KMS-11 (cell line): ENCODE measurements around the gene GCNA.

Experiments used
- H2AFZ ChIP-seq: fragments of 200-600 bp; sonication (generic); 2 replicates; pipeline ENCODE4 v1.6.1; 2016; ENCODE audit warnings: antibody characterized with exemption, mixed run types, low read depth
- H3K27ac ChIP-seq: fragments of 200-600 bp; sonication (generic); 2 replicates; pipeline ENCODE4 v1.6.1; 2016; ENCODE audit warnings: mild to moderate bottlenecking, mixed run types
- H3K27me3 ChIP-seq: fragments of 200-600 bp; sonication (generic); 2 replicates; pipeline ENCODE4 v1.6.1; 2017; ENCODE audit warnings: mild to moderate bottlenecking, low read depth, mixed run types, moderate library complexity; ENCODE audit not compliant: insufficient read depth
- H3K36me3 ChIP-seq: fragments of 200-600 bp; sonication (generic); 2 replicates; pipeline ENCODE4 v1.6.1; 2017; ENCODE audit warnings: mild to moderate bottlenecking, mixed run types; ENCODE audit not compliant: insufficient read depth
- H3K4me1 ChIP-seq: fragments of 200-600 bp; sonication (generic); 2 replicates; pipeline ENCODE4 v1.6.1; 2016; ENCODE audit warnings: mild to moderate bottlenecking, low read depth, mixed run types; ENCODE audit not compliant: poor library complexity, severe bottlenecking
- H3K4me2 ChIP-seq: fragments of 200-600 bp; sonication (generic); 2 replicates; pipeline ENCODE4 v1.7.0; 2016; ENCODE audit warnings: mild to moderate bottlenecking, mixed run types
- H3K4me3 ChIP-seq: fragments of 200-600 bp; sonication (generic); IDR thresholded peaks from 2 replicates; pipeline ENCODE4 v1.6.1; 2017; ENCODE audit warnings: low read depth, low read length, mixed read lengths; ENCODE audit not compliant: insufficient read depth
- H3K79me2 ChIP-seq: fragments of 200-600 bp; sonication (generic); 2 replicates; pipeline ENCODE4 v1.6.1; 2016; ENCODE audit warnings: low read depth, mixed run types; ENCODE audit not compliant: insufficient read depth
- H3K9ac ChIP-seq: fragments of 200-600 bp; sonication (generic); 2 replicates; pipeline ENCODE4 v1.6.1; 2016; ENCODE audit warnings: mild to moderate bottlenecking, mixed run types
- H4K20me1 ChIP-seq: fragments of 200-600 bp; sonication (generic); 2 replicates; pipeline ENCODE4 v1.6.1; 2016; ENCODE audit warnings: mild to moderate bottlenecking, mixed run types; ENCODE audit not compliant: insufficient read depth
- CTCF ChIP-seq: fragments of 200-600 bp; sonication (generic); conservative IDR thresholded peaks from 2 replicates; pipeline ENCODE4 v1.6.1; 2017; ENCODE audit warnings: low read depth, mild to moderate bottlenecking, antibody characterized with exemption, low read length, moderate library complexity, mixed read lengths

The GCNA gene

GRCh38 chrX:71547339-71547738, 30.9 kb upstream of the GCNA start:
- Histone ChIP-seq H4K20me1 (peaks cover 23% of the 10 kb centered on the region), H3K79me2 (peaks cover 71% of the 10 kb centered on the region), H3K27me3 (no peaks in the 10 kb centered on the region), H3K4me2 (no peak overlapping the region), H3K27ac (no peak overlapping the region), H3K9ac (no peak overlapping the region), H3K4me1 (peaks cover 10% of the 10 kb centered on the region), H3K4me3 (no peak overlapping the region), H3K36me3 (no peaks in the 10 kb centered on the region), H2AFZ (no peak overlapping the region)
- TF ChIP-seq CTCF, result no peak

- Histone ChIP-seq H3K4me1 (no peaks in the 10 kb centered on the region), H3K27ac (no peak overlapping the region), H3K79me2 (peaks cover 54% of the 10 kb centered on the region), H3K4me2 (no peak overlapping the region), H4K20me1 (peaks cover 8% of the 10 kb centered on the region; the same call in 1 of the 2 replicates), H3K9ac (no peak overlapping the region), H2AFZ (no peak overlapping the region), H3K36me3 (0 out of 2 replicates have a peak, but pooled peaks cover 3% of the 10 kb centered on the region), H3K27me3 (no peaks in the 10 kb centered on the region), H3K4me3 (no peak overlapping the region)
- no peak for TF ChIP-seq CTCF
Observed at GRCh38 chrX:71549986-71550385, 28.3 kb upstream of the GCNA start.

DNA sequence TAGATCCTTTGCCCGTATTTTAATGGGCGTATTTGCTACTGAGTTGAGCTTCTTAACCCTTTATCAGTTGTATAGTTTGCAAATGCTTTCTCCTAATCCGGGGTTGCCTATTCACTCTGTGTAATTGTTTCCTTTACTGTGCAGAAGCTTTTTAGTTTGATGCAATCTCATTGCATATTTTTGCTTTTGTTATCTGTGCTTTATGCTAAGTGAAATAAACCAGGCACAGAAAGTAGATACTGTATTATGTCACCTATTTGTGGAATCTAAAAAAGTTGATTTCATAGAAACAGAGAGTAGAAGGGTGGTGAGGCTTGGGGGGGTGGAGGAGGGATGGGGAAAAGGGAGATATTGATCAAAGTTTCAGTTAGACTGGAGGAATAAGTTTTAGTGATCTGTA, 27.7 kb upstream of the GCNA start:
- 0 out of 2 replicates have a peak, but pooled peaks cover 3% of the 10 kb centered on the region for H3K36me3 ChIP-seq
- no peak overlapping the region for H3K27ac ChIP-seq

GRCh38 chrX:71556036-71556435, 22.2 kb upstream of the GCNA start:
- H3K9ac ChIP-seq, result no peak overlapping the region
- H3K79me2 ChIP-seq, result peaks cover 8% of the 10 kb centered on the region; the same call in 1 of the 2 replicates
- no peaks in the 10 kb centered on the region for H3K4me1 ChIP-seq
- no peak overlapping the region for H3K27ac ChIP-seq
- peaks cover 3% of the 10 kb centered on the region; the same call in 1 of the 2 replicates for H3K36me3 ChIP-seq
- no peaks in the 10 kb centered on the region for H4K20me1 ChIP-seq
- no peak overlapping the region for H2AFZ ChIP-seq
- no peak overlapping the region for H3K4me2 ChIP-seq
- no peaks in the 10 kb centered on the region for H3K27me3 ChIP-seq
- TF ChIP-seq CTCF, result no peak
- no peak overlapping the region for H3K4me3 ChIP-seq

More for the DNA sequence above, 27.7 kb upstream of the GCNA start:
- peaks cover 5% of the 10 kb centered on the region; the same call in 1 of the 2 replicates for H4K20me1 ChIP-seq
- no peak overlapping the region for H3K9ac ChIP-seq
- TF ChIP-seq CTCF, result no peak
- H3K4me2 ChIP-seq, result no peak overlapping the region
- peaks cover 48% of the 10 kb centered on the region for H3K79me2 ChIP-seq
- no peaks in the 10 kb centered on the region for H3K27me3 ChIP-seq
- H2AFZ ChIP-seq, result no peak overlapping the region
- no peak overlapping the region for H3K4me3 ChIP-seq
- H3K4me1 ChIP-seq, result no peaks in the 10 kb centered on the region
